AG09309 (cell line): ENCODE data around the gene UNC93B1.
"Not testable (repeated sequence)": the region's sequence is repeated elsewhere in the genome, so short reads cannot be mapped to it uniquely, and the experiment has no call there.

ENCODE experiments used
- DNase-seq: peaks from one replicate; pipeline ENCODE4 v3.0.0-alpha.2; 2010; ENCODE audit warnings: low read depth
- H3K4me3 ChIP-seq: 2 replicates; pipeline ENCODE4 v1.5.1; 2011; ENCODE audit warnings: mild to moderate bottlenecking, low read depth, low read length, moderate library complexity; ENCODE audit not compliant: control insufficient read depth
- TF ChIP-seq, protein P1 (sequence below): IDR thresholded peaks from 2 replicates; pipeline ENCODE4 v1.5.1; 2011; ENCODE audit warnings: mild to moderate bottlenecking, low read depth, low read length, inconsistent platforms; ENCODE audit not compliant: insufficient read depth, control insufficient read depth; ENCODE audit errors: missing control alignments

UNC93B1 gene

DNA sequence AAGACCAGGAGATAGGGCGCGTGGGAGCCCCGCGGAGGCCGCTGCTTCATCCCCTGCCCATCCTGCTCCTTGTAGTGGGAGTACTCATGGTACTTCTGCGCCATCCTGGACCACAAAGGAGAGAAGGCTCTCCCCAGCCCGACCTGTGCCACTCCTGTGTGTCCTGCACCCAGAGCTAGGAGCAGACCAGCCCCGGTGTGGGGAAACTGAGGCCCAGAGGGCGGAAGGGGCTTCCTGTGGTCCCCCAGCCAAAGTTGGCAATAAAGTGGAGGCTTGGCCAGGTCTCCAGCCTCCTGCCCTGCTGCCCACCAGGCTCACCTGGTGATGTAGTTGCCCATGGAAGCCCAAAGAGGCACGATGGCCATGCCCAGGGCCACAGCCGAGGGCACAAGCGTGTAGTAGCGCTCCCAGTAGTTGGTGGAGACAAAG lies 4.7 kb downstream of the UNC93B1 start:
- no peak overlapping the region for H3K4me3 ChIP-seq
- no peak for DNase-seq
- TF ChIP-seq, protein P1, sequence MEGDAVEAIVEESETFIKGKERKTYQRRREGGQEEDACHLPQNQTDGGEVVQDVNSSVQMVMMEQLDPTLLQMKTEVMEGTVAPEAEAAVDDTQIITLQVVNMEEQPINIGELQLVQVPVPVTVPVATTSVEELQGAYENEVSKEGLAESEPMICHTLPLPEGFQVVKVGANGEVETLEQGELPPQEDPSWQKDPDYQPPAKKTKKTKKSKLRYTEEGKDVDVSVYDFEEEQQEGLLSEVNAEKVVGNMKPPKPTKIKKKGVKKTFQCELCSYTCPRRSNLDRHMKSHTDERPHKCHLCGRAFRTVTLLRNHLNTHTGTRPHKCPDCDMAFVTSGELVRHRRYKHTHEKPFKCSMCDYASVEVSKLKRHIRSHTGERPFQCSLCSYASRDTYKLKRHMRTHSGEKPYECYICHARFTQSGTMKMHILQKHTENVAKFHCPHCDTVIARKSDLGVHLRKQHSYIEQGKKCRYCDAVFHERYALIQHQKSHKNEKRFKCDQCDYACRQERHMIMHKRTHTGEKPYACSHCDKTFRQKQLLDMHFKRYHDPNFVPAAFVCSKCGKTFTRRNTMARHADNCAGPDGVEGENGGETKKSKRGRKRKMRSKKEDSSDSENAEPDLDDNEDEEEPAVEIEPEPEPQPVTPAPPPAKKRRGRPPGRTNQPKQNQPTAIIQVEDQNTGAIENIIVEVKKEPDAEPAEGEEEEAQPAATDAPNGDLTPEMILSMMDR: no peak

DNA sequence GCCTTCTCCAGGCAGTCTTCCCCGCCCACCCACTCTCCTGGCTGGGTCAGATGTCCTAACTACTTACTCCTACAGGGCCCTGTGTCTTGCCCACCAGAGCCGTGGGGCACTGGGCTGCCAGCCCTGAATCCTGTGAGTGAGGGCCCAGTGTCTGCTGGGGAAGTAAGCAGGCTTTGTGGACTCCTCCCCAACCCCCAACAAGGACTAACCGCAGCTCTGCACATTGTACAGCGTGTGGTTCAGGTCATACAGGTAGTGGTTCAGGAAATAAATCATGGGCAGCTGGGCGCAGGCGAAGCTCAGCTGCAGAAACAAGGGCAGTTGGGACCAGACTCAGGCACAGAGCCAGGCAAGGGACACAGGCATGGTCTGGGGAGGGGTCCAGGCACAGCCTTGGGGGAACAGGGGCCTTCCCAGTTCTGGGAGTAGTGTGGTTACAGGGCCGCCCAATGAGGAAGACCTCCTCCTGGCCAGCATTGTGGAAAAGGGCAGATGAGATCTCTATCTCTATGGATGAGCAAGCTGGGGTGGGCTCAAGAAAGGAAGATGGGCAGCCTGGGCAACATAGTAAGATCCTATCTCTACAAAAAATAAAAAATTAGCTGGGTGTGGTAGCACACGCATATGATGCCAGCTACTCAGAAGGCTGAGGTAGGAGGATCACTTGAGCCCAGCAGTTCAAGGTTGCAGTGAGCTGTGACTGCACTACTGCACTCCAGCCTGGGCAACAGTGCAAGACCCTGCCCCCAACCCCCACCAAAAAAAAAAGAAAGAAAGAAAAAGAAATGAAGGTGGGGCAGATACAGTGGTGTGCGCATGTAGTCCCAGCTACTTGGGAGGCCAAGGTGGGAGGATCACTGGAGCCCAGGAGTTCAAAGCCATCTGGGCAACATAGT lies 5.5 kb downstream of the UNC93B1 start:
- no peak overlapping the region for H3K4me3 ChIP-seq
- TF ChIP-seq, protein P1: no peak
- DNase-seq: no peak

DNA sequence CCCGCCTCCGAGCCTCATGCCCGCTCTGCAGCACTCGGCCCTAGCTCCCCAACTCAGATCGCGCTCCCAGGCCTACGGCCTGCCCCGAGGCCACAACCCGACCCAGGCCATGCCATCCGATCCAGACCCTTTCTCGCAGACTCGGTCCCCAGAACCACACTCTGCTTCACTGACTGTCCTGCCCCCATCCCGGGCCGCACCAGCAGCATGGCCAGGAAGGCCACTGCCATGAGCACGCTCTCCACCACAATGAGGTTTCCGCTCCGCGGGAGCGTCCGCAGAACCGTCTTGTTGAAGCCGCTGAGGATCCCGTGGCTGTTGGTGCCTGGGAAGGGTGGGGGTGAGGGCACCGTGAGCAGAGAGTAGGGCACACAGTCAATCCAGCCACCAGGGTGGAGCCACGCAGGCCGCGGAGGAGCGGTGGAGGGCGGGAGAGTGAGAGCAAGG lies 6.4 kb downstream of the UNC93B1 start:
- H3K4me3 ChIP-seq: no peak overlapping the region
- TF ChIP-seq, protein P1: no peak
- DNase-seq: no peak

DNA sequence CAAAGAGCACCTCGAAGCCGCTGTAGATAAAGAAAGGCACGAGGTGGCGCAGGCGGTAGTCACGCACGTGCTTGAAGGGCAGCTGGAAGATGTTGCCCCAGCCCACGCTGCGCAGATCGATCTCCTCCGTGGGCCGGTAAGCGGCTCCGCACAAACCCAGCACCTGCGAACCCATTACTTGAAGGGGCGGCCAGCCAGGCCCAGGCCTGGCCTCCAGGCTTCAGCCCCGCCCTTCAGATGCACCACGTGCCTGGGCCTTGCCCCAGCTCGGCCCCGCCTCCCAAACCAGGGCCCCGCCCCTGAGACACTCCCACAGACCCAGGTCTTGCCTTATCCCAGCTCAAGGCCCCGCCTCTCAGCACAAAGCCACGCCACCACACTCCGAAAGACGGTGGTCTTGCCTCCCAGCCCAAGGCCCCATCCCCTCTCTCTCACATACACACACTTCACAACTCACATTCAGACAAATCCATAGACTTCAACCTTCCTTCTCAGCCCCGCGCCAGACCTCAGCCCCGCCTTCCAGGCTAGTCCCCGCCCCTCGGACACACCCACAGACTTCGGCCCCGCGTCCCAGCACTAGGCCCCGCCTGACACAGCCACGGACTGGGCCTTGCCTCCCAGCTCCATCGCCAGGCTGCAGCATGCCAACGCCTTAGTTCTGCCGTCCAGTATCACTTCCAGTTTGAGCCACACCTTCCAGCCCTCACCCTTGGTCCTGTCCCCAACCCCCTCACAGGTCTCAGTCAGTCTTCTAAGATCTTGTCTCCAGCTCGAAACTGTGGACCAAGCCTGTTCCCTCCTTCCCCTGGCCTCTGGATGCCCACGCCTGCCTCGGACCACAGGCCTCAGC lies 7.0 kb downstream of the UNC93B1 start:
- H3K4me3 ChIP-seq: no peak overlapping the region
- TF ChIP-seq, protein P1: no peak
- DNase-seq: no peak

DNA sequence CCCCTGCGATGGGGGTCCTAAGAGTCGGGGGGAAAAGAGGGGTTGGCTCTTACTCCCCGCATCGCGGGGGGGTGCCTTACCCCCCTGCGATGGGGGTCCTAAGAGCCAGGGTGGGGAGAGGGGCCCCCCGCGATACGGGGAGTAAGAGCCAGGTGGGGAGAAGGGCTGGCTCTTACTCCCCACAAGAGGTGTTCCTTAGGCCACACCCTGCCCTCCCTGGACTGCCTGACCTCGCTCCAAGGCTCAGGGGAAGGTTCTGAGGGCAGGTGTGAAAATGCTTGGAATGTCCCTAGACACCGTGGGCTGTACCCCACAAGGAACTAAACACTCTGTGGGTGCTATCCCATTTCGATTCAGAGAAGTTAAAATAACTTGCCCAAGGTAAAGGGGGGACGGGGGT lies 7.8 kb downstream of the UNC93B1 start:
- no peak for DNase-seq
- TF ChIP-seq, protein P1: no peak
- H3K4me3 ChIP-seq: no peak overlapping the region

DNA sequence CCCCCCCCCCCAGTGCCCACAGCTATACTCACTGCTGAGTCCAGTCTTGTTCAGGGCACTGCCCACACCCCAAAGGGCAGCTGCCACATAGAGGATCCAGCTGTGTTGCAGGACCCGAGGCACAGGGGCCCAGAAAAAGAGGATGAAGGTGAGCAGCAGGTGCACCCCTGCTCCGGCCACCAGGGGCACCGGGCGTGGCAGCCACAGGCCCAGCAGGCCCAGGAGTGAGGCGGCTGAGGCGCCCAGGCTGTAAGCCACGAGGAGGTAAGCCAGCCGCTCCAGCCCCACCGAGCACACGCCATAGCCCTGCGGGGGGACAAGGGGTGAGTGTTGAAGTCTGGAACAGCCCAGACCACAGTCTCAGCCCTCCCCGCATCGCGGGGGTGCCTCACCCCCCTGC lies 8.3 kb downstream of the UNC93B1 start:
- not testable (repeated sequence) for DNase-seq

DNA sequence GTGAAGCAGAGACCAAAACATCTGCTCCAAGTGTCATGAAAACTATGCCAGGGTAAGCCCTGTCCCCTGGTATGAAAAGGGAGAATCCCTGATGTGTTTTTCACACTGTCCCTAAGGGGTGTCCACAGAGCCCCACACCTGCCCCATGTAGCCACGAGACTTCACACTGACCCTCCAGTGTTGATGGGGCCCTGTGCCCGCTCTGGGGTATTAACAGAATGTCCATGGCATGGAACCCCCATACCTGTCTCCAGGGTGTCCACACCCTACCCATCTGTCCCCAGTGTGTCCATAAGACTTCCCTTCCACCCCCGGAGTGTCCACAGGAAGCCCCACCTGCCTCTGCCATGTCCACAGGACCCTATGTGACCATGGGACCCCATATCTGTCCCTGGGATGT lies 8.8 kb downstream of the UNC93B1 start:
- not testable (repeated sequence) for H3K4me3 ChIP-seq, DNase-seq

More for the DNA sequence above, 8.3 kb downstream of the UNC93B1 start:
- H3K4me3 ChIP-seq: not testable (repeated sequence)

DNA sequence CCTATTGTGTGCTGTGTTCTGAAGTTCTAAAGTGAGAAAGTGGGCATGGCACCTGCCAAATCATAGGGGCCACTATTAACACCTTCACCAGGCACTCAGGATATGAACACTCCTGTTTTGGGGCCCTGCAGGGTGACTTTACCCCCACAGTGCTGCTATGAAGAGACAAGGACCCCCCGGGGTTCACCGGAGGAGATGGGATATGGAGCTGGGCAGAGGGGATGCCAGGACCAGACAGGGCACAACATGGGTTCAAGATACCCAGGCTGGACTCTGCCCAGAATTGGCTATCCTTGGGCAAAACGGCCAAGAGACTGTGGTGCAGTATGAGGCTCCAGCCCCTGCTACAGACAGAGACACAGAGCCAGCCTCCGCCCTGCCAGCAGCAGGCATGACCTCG lies 9.5 kb downstream of the UNC93B1 start:
- H3K4me3 ChIP-seq, DNase-seq: not testable (repeated sequence)
